ENCODE measurements around the gene M1AP.
A peak's percentile ranks its signal among the peaks of the same experiment; 100 is the strongest.

Gene M1AP

DNA sequence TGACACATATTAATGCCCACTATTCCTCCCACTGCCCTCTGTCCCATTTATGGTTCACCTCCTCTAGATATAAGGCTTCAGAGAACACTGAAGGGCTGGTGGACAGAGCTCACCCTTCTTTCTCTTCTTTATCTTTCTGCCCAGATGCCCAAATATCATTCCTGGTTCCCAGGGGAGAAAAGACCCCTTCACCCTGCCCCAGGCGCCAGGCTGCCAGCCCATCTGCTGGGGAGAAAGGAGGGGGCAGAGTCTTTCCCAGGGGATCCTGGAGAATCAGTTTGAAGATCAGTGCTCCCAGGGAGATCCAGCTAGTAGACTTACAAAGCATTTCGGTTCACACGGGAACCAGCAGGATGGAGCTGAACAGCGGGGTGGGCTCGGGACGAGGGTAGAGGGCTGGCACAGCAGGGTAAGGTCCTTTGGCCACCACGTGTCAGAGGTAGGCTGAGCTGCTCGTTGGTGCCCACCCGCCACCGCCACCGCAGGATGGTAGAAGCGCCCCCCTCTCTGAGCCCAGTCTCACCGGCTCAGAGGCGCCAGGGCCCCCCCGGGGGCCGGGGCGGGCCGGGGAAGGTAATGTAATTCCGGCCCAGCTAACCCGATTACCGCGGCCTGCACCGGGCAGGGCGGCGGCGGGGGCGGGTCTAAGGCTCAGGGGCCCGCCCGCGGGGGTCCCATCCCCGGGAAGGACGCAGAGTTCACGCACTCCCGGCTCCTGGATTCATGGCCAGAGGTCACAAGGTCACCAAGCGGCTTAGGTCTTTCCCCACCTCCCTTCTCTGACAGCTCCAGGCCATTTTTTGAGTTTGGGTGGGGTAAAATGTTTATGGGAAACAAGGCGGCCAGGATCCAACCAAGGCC lies 135.2 kb downstream of the M1AP start:
- Histone ChIP-seq H4K91ac (ENCODE audit: low read depth, low read length, poor library complexity) (no peak overlapping the region), H3K4me2 (ENCODE audit: insufficient read depth, low read length, poor library complexity, severe bottlenecking) (no peak overlapping the region), H3K23ac (ENCODE audit: low read depth, low read length, poor library complexity) (no peak overlapping the region), H3K4me3 (ENCODE audit: low read length in 2 of 2) (no peak overlapping the region), H3K4ac (ENCODE audit: low read length) (no peak overlapping the region), H3K9me3 (replicated peaks in 1 of 2; ENCODE audit: control insufficient read depth in 2 of 2, insufficient read depth in 1 of 2, low read depth in 1 of 2, low read length in 2 of 2) (peaks cover 3 to 14% of the 10 kb centered on the region in 2 donors), H2AFZ (ENCODE audit: low read length) (no peak overlapping the region), H2BK15ac (ENCODE audit: low read length) (no peak overlapping the region), H2AK5ac (ENCODE audit: low read depth, low read length) (no peak overlapping the region), H3K79me1 (ENCODE audit: low read depth, low read length) (no peaks in the 10 kb centered on the region), H3K4me1 (ENCODE audit: control insufficient read depth in 2 of 2, insufficient read depth in 1 of 2, low read depth in 1 of 2, low read length in 2 of 2) (peaks cover 2 to 4% of the 10 kb centered on the region in 2 donors), H3K9ac (ENCODE audit: low read depth, low read length, poor library complexity) (no peak overlapping the region), H2BK120ac (ENCODE audit: low read depth, low read length) (no peak overlapping the region), H3K36me3 (replicated peaks in 1 of 2; ENCODE audit: control insufficient read depth in 2 of 2, insufficient read depth in 2 of 2, low read length in 2 of 2) (no peaks in the 10 kb centered on the region), H3K14ac (ENCODE audit: low read length) (no peak overlapping the region), H3K27me3 (ENCODE audit: control insufficient read depth in 3 of 3, insufficient read depth in 3 of 3, low read depth in 1 of 3, low read length in 3 of 3) (peaks cover 48 to 94% (median 92%) of the 10 kb centered on the region in 3 experiments), H2BK5ac (ENCODE audit: low read length) (no peak overlapping the region), H2BK12ac (ENCODE audit: low read length) (no peak overlapping the region), H4K8ac (ENCODE audit: low read depth, low read length) (no peak overlapping the region), H3K27ac (replicated peaks; ENCODE audit: low read length) (no peak overlapping the region), H3K18ac (ENCODE audit: low read length) (peak overlapping the region; percentile 9)
- DNase-seq (ENCODE audit: low spot score), result no peak
- WGBS, 2 donors (ENCODE audit: extremely low coverage in 2 of 2, insufficient read length in 2 of 2, insufficient replicate concordance in 1 of 2), result no CpG with 5 or more reads among the region's 36 CpGs

DNA sequence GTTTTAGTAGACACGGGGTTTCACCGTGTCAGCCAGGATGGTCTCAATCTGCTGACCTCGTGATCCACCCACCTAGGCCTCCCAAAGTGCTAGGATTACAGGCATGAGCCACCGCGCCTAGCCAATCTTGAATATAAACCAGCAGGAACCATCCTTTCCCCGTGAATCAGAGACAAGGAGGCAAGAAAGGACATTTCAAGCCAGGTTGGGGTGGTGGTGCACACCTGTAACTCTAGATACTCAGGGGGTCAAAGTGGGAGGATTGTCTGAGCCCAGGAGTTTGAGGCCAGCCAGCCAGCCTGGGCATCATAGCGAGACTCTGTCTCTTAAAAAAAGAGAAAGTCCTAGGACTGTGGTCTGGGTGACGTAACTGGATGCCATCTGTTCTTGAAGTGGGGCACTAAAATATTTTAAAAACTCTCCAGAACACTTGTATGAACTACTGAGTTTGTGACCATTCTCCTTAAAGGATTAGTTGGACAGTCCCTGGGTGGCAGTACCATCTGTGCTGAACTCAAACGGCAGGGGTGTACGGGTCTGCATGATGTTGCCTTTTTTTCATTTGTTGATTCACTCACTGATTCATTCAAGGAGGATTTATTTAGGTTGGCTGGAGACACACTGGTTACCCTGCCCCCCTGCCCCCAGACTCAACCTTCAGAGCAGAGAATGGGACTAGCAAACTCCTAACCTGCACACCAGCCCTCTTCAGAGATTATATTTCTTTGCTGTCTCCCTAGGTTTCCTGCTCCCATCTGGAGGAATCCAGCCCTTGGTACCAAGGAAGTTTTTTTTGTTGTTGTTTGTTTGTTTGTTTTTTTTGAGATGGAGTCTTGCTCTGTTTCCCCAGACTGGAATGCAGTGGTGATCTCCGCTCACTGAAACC lies 136.8 kb downstream of the M1AP start:
- Histone ChIP-seq H3K27ac (replicated peaks; ENCODE audit: low read length) (no peak overlapping the region), H3K23ac (ENCODE audit: low read depth, low read length, poor library complexity) (no peak overlapping the region), H3K27me3 (ENCODE audit: control insufficient read depth in 3 of 3, insufficient read depth in 3 of 3, low read depth in 1 of 3, low read length in 3 of 3) (peaks cover 43 to 79% (median 79%) of the 10 kb centered on the region in 3 experiments), H2BK12ac (ENCODE audit: low read length) (no peak overlapping the region), H2AFZ (ENCODE audit: low read length) (no peak overlapping the region), H3K36me3 (replicated peaks in 1 of 2; ENCODE audit: control insufficient read depth in 2 of 2, insufficient read depth in 2 of 2, low read length in 2 of 2) (peaks cover 0 to 5% of the 10 kb centered on the region in 2 donors), H3K4ac (ENCODE audit: low read length) (no peak overlapping the region), H3K4me1 (ENCODE audit: control insufficient read depth in 2 of 2, insufficient read depth in 1 of 2, low read depth in 1 of 2, low read length in 2 of 2) (peaks cover 8 to 10% of the 10 kb centered on the region in 2 donors), H3K9ac (ENCODE audit: low read depth, low read length, poor library complexity) (no peak overlapping the region), H2BK15ac (ENCODE audit: low read length) (no peak overlapping the region), H3K79me1 (ENCODE audit: low read depth, low read length) (no peaks in the 10 kb centered on the region), H2BK5ac (ENCODE audit: low read length) (no peak overlapping the region), H3K4me2 (ENCODE audit: insufficient read depth, low read length, poor library complexity, severe bottlenecking) (no peak overlapping the region), H4K91ac (ENCODE audit: low read depth, low read length, poor library complexity) (no peak overlapping the region), H3K4me3 (ENCODE audit: low read length in 2 of 2) (no peak overlapping the region), H3K9me3 (replicated peaks in 1 of 2; ENCODE audit: control insufficient read depth in 2 of 2, insufficient read depth in 1 of 2, low read depth in 1 of 2, low read length in 2 of 2) (peaks cover 0 to 6% of the 10 kb centered on the region in 2 donors), H4K8ac (ENCODE audit: low read depth, low read length) (no peak overlapping the region), H2BK120ac (ENCODE audit: low read depth, low read length) (no peak overlapping the region), H2AK5ac (ENCODE audit: low read depth, low read length) (no peak overlapping the region), H3K14ac (ENCODE audit: low read length) (no peak overlapping the region), H3K18ac (ENCODE audit: low read length) (no peak overlapping the region)
- no CpG with 5 or more reads among the region's 11 CpGs for WGBS, 2 donors (ENCODE audit: extremely low coverage in 2 of 2, insufficient read length in 2 of 2, insufficient replicate concordance in 1 of 2)
- DNase-seq (ENCODE audit: low spot score), result no peak

DNA sequence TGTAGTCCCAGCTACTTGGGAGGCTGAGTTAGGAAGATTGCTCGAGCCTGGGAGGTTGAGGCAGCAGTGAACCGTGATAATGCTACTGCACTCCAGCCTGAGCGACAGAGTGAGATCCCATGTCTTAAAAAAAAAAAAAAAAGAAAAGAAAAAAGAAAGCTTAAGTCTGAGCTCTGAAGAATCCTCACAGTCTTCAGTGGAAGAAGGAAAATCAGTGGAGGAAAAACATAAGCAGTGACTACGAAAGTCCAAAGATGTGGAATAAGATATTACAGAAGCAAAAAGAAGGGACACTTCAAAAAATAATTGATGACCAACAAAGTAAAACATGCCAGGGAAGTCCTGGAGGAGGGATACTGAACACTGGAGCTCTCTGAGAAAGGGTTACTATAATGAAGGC lies 137.9 kb downstream of the M1AP start:
- Histone ChIP-seq H2AK5ac (ENCODE audit: low read depth, low read length) (no peak overlapping the region), H3K27me3 (ENCODE audit: control insufficient read depth in 3 of 3, insufficient read depth in 3 of 3, low read depth in 1 of 3, low read length in 3 of 3) (peaks cover 32 to 75% (median 68%) of the 10 kb centered on the region in 3 experiments), H3K18ac (ENCODE audit: low read length) (no peak overlapping the region), H3K36me3 (replicated peaks in 1 of 2; ENCODE audit: control insufficient read depth in 2 of 2, insufficient read depth in 2 of 2, low read length in 2 of 2) (peaks cover 6 to 13% of the 10 kb centered on the region in 2 donors), H2BK15ac (ENCODE audit: low read length) (no peak overlapping the region), H3K14ac (ENCODE audit: low read length) (no peak overlapping the region), H3K4me3 (ENCODE audit: low read length in 2 of 2) (no peak overlapping the region), H3K23ac (ENCODE audit: low read depth, low read length, poor library complexity) (no peak overlapping the region), H2BK12ac (ENCODE audit: low read length) (no peak overlapping the region), H3K4me1 (ENCODE audit: control insufficient read depth in 2 of 2, insufficient read depth in 1 of 2, low read depth in 1 of 2, low read length in 2 of 2) (peaks cover 8 to 9% of the 10 kb centered on the region in 2 donors), H3K9me3 (replicated peaks in 1 of 2; ENCODE audit: control insufficient read depth in 2 of 2, insufficient read depth in 1 of 2, low read depth in 1 of 2, low read length in 2 of 2) (peaks cover 0 to 4% of the 10 kb centered on the region in 2 donors), H2BK120ac (ENCODE audit: low read depth, low read length) (no peak overlapping the region), H4K91ac (ENCODE audit: low read depth, low read length, poor library complexity) (no peak overlapping the region), H2BK5ac (ENCODE audit: low read length) (no peak overlapping the region), H3K27ac (replicated peaks; ENCODE audit: low read length) (no peak overlapping the region), H3K4ac (ENCODE audit: low read length) (no peak overlapping the region), H3K9ac (ENCODE audit: low read depth, low read length, poor library complexity) (peak overlapping the region; percentile 27), H2AFZ (ENCODE audit: low read length) (no peak overlapping the region), H3K4me2 (ENCODE audit: insufficient read depth, low read length, poor library complexity, severe bottlenecking) (no peak overlapping the region), H4K8ac (ENCODE audit: low read depth, low read length) (no peak overlapping the region), H3K79me1 (ENCODE audit: low read depth, low read length) (peaks cover 3% of the 10 kb centered on the region)
- DNase-seq (ENCODE audit: low spot score), result no peak
- no CpG with 5 or more reads among the region's 4 CpGs for WGBS, 2 donors (ENCODE audit: extremely low coverage in 2 of 2, insufficient read length in 2 of 2, insufficient replicate concordance in 1 of 2)

Data from neuronal stem cell (in vitro differentiated cells).